ENCODE measurements around the gene SLC4A4.

SLC4A4 gene

GRCh38 chr4:71469541-71469940, 130.7 kb downstream of the SLC4A4 start:
- DNase-seq (ENCODE audit: low read depth, low spot score), result no peak

GRCh38 chr4:71470524-71470923, 131.7 kb downstream of the SLC4A4 start:
- no peak for DNase-seq (ENCODE audit: low read depth, low spot score)

- no peak for DNase-seq (ENCODE audit: low read depth, low spot score)
Observed at GRCh38 chr4:71472946-71473345, 134.1 kb downstream of the SLC4A4 start.

GRCh38 chr4:71473541-71474240, 134.9 kb downstream of the SLC4A4 start:
- no peak for DNase-seq (ENCODE audit: low read depth, low spot score)

DNA sequence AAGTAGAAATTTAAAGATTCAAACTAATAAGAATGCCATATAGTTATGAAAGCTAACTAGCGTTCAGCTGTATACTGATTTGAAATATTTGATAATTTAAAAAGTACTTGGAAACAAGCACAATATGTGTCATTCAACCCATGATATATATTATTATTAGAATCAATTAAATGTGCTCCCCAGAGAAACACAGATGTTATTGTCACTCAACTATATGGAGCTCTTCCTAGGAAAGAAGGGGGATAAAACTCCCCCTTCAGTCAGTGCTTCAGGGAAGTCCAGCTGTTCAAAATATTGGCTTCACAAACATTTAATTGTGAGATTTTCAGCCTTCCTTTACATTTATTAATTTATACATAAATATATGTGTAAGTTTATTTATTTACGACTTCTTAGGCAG, 135.9 kb downstream of the SLC4A4 start:
- no peak for DNase-seq (ENCODE audit: low read depth, low spot score)

- no peak for DNase-seq (ENCODE audit: low read depth, low spot score)
Observed at GRCh38 chr4:71476240-71476639, 137.4 kb downstream of the SLC4A4 start.

DNA sequence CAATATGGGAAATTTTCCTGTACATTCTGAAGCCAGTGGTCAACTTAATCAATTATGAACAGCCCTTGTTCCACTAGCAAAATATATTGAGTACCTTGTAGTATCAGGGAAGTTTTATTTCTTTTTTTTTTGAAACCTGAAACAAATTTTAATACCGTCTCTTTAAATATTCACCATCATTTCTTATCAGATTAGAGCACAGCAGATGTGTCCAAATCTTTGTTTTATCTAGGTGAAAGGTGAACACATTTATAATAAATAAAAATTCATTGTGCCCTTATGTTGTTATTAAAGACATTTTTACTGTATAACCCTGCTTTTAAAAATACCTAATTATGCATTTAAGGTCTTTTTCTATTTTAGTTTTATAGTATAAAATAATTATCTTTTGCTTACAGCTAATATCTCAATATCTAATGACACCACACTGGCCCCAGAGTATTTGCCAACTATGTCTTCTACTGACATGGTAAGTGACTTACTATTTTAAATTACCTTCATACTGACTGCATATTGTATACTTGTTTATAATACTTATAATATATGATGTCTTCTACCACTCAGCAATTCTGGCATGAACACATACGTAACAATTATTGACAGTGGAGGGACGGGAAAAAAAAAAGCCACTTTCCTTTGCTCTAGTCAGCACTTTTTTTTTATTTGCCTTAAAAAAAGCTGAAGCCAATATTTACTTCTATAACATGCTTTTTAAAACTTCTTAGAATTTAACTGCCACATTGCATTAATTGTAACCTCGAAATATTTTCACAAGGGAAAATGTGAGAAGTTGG, 147.9 kb downstream of the SLC4A4 start:
- no peak for DNase-seq (ENCODE audit: low read depth, low spot score)

GRCh38 chr4:71487344-71487920, 148.6 kb downstream of the SLC4A4 start:
- no peak for DNase-seq (ENCODE audit: low read depth, low spot score)

DNA sequence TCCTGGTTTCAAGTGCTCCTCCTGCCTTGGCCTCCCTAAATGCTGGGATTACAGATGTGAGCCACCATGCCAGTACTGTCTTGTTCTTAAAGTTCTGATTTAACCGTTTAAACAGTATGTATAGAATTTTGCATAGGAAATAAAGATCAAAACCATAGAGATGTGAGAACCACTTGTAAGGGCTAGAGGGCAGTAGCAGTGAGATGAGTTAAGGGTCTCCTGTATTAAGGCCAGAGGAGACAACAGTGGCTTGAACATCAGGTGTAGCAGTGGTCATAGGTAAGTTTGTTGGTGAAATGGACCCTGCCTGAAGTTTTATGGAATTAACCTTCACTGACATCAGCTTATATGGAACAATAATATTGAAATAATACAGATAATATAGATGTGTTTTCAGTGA, 155.7 kb downstream of the SLC4A4 start:
- DNase-seq (ENCODE audit: low read depth, low spot score), result no peak

DNA sequence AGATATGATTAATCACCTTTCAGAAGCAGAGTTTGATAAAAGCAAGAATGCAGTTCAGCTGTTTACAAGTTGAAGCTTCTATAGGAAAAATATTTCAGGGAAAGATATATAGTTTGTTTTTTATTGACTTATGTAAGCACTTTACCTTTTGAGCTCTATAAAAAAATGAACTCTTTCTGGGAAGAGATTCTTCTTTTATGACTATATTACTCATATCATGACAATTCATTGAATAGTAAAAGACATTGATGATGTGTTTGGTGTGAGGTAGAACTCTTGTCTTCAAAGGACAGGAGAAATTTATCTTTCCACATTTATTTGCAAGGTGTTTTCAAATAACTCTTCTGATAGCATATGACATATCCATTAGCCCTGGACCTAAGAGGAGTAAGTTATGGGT, 156.6 kb downstream of the SLC4A4 start:
- no peak for DNase-seq (ENCODE audit: low read depth, low spot score)

GRCh38 chr4:71497078-71497477, 158.3 kb downstream of the SLC4A4 start:
- DNase-seq (ENCODE audit: low read depth, low spot score), result no peak

DNA sequence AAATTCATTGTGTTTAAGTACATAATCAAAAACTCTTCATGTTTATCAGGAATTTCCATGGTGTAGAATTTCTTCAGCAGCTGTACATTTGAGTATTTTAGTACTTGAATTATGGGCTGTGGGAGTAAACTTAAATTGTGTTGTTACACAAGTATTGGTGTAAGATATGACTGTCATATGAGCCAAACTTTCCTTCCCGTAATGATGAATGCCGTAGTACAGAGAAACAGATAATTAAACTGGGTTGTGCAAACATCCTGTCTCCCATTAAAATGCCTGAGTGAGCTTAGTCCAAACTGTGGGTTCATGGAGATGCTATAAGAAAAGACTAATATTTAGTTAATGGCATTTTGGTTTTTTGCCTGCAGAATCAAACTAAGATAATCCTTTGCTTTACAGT, 159.2 kb downstream of the SLC4A4 start:
- no peak for DNase-seq (ENCODE audit: low read depth, low spot score)

GRCh38 chr4:71498625-71499024, 159.8 kb downstream of the SLC4A4 start:
- DNase-seq (ENCODE audit: low read depth, low spot score), result no peak

- DNase-seq (ENCODE audit: low read depth, low spot score), result no peak
Observed at GRCh38 chr4:71501992-71502391, 163.2 kb downstream of the SLC4A4 start.

- no peak for DNase-seq (ENCODE audit: low read depth, low spot score)
Observed at GRCh38 chr4:71518283-71518989, 179.6 kb downstream of the SLC4A4 start.

- DNase-seq (ENCODE audit: low read depth, low spot score), result no peak
Observed at GRCh38 chr4:71520308-71520707, 181.5 kb downstream of the SLC4A4 start.

- no peak for DNase-seq (ENCODE audit: low read depth, low spot score)
Observed at GRCh38 chr4:71520850-71521249, 182.0 kb downstream of the SLC4A4 start.

DNA sequence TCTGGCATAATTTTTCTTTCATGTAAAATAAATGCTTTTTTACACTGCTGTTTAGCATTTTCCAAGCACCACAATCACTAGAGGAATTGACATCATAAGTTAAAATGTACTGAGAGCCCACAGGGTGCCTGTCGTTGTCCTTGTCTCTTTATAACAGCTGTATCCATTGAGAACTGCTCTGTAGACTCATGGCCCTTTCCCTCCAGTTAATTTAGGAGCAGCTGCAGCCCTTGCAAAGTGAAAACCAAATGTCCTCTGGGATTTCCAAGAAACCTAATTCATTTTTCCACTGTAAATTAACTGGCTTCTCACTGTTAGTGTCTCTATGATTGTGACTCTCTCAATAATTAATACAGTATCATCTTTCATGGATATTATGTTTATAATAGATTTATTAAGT, 185.9 kb downstream of the SLC4A4 start:
- no peak for DNase-seq (ENCODE audit: low read depth, low spot score)

DNA sequence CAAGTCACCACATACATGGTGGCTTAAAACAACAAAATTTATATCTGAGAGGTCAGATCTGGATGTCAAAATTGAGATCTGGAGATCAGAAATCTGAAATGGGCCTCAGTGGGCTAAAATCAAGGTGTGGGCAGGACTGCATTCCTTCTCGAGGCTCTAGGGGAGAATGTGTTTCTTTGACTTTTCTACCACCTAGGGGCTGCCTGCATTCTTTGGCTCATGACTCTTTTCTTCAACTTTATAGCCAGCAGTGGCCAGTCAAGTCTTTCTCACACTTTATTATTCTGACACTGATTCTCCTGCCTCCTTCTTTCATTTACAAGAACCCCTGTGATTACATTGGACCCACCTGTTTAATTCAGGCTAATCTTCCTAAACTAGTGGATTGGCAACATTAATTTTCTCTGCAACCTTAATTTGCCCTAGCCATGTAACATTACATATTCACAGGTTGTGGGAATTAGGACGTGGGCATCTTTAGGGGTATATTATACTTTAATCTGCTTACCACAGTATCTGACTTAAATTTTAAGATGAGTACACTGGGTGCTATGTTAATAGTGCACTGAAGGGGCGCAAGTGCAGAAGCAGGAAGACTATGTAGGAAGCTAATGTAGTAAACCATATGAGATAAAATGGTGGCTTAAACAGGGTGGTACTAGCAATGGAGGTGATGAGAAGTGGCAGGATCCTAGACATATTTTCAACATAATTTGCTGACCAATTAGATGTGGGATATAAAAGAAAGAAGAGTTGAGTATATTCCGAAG, 188.0 kb downstream of the SLC4A4 start:
- no peak for DNase-seq (ENCODE audit: low read depth, low spot score)

- DNase-seq (ENCODE audit: low read depth, low spot score), result no peak
Observed at GRCh38 chr4:71532407-71532806, 193.6 kb downstream of the SLC4A4 start.

DNA sequence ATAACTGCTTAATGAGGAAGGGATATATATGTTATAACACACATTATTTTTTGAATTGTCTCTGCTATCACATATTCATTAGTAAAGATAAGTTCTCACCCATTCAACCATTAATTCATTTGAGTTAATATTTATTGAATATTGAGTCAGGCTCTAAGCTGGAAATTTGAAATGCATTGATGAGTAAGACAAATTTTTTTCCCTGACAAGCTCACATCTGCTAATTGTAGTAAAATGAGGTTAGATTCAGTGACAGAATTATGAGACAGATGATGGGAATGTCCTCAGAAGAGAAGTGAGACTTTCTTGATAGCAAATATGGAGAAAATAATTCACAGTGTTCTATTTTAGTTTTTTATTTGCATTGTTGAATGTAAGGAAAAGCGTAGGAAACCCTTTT, 194.3 kb downstream of the SLC4A4 start:
- DNase-seq (ENCODE audit: low read depth, low spot score), result no peak
